CD4-positive, alpha-beta memory T cell (primary cell): Measurements from ENCODE around the gene INF2. TPM values are rescaled to one million over a fixed set of nuclear protein-coding genes. Genes with fewer than 3 reads are reported as not detected.

Source experiments
- CTCF ChIA-PET: fragments of 350-600 bp; sonication (Branson Sonifier 250); formaldehyde crosslinking; loops from one replicate; lab custom pipeline; 2021; ENCODE audit warnings: inconsistent platforms; ENCODE audit not compliant: partially characterized antibody; lab: Charles Lee
- POLR2A ChIA-PET: fragments of 350-600 bp; sonication (Branson Sonifier 250); formaldehyde crosslinking; loops from one replicate; lab custom pipeline; 2021; ENCODE audit not compliant: partially characterized antibody; lab: Charles Lee
- DNase-seq, 5 donors: peaks; one replicate each; pipeline versions ENCODE4 v3.0.0 to v3.0.0-alpha.2; 2020 to 2022; ENCODE audit warnings: mixed read lengths in 1 of 5
- H3K27ac ChIP-seq: one replicate; pipeline ENCODE4 v1.7.0; 2013; ENCODE audit warnings: low read depth, low read length
- H3K27me3 ChIP-seq: 2 replicates; pipeline ENCODE4 v1.7.0; 2013; ENCODE audit warnings: mild to moderate bottlenecking, low read length, moderate library complexity; ENCODE audit not compliant: insufficient read depth
- H3K36me3 ChIP-seq: 2 replicates; pipeline ENCODE4 v1.7.0; 2013; ENCODE audit warnings: mild to moderate bottlenecking, low read length, moderate library complexity; ENCODE audit not compliant: insufficient read depth
- H3K4me1 ChIP-seq: 2 replicates; pipeline ENCODE4 v1.7.0; 2013; ENCODE audit warnings: mild to moderate bottlenecking, low read length, moderate library complexity; ENCODE audit not compliant: insufficient read depth
- H3K4me3 ChIP-seq, 2 donors: one replicate each; pipeline ENCODE4 v1.7.0; 2013; ENCODE audit warnings: low read length in 2 of 2, mild to moderate bottlenecking in 1 of 2
- H3K9me3 ChIP-seq, 2 donors: one replicate each; pipeline ENCODE4 v1.7.0; 2013; ENCODE audit warnings: low read length in 2 of 2, control low read depth in 1 of 2; ENCODE audit not compliant: control insufficient read depth in 1 of 2
- H3K27ac Mint-ChIP-seq, 7 donors: one replicate each; pipeline ENCODE4 v1.8.0; 2020 to 2021; ENCODE audit warnings: mixed read lengths in 7 of 7, mild to moderate bottlenecking in 6 of 7, inconsistent platforms in 3 of 7, moderate library complexity in 3 of 7
- H3K27me3 Mint-ChIP-seq, 2 donors: one replicate each; pipeline ENCODE4 v1.8.0; 2020 to 2021; ENCODE audit warnings: mixed read lengths in 2 of 2
- H3K36me3 Mint-ChIP-seq, 2 donors: one replicate each; pipeline ENCODE4 v1.8.0; 2020 to 2021; ENCODE audit warnings: mixed read lengths in 2 of 2, inconsistent platforms in 1 of 2, mild to moderate bottlenecking in 1 of 2
- H3K4me1 Mint-ChIP-seq, 4 donors: one replicate each; pipeline ENCODE4 v1.8.0; 2020 to 2021; ENCODE audit warnings: mixed read lengths in 4 of 4, mild to moderate bottlenecking in 1 of 4
- H3K4me3 Mint-ChIP-seq, 8 donors: one replicate each; pipeline ENCODE4 v1.8.0; 2020 to 2021; ENCODE audit warnings: mixed read lengths in 8 of 8, mild to moderate bottlenecking in 7 of 8, moderate library complexity in 6 of 8, inconsistent platforms in 3 of 8
- H3K9me3 Mint-ChIP-seq, 8 donors: one replicate each; pipeline ENCODE4 v1.8.0; 2020 to 2021; ENCODE audit warnings: mixed read lengths in 8 of 8, mild to moderate bottlenecking in 5 of 8, inconsistent platforms in 3 of 8, moderate library complexity in 1 of 8
- intact Hi-C: fragments of 100-400 bp; cut with micrococcal nuclease; formaldehyde crosslinking; loops from one replicate; pipeline ENCODE4 v1.15.1; 2023
- polyA plus RNA-seq, 2 donors: library from polyadenylated mRNA; unstranded; fragments of 300-500 nt; fragmentation: Illumina TruSeq; gene quantifications; one replicate each; pipeline ENCODE4 v1.2.3, GENCODE V29; 2021
- total RNA-seq, 2 experiments: library from RNA; stranded (reverse); gene quantifications; one replicate each; pipeline ENCODE4 v1.2.3, GENCODE V29; 2021

Gene INF2
- total and polyA plus RNA-seq, 4 experiments from 2014 or later, result 4.0 to 96.8 (median 52.4) TPM

GRCh38 chr14:104697892-104698583 is 8.6 kb downstream of the INF2 start:
- peak overlapping the region in 4 of 7 donors; percentile 35 to 67 (median 50) for H3K27ac Mint-ChIP-seq
- no peaks in the 10 kb centered on the region for H3K9me3 ChIP-seq
- H3K27me3 ChIP-seq, result no peaks in the 10 kb centered on the region
- H3K4me1 Mint-ChIP-seq, result peaks cover 15 to 32% (median 22%) of the 10 kb centered on the region in 4 donors
- CTCF ChIA-PET, result interaction anchor here (0.5 kb wide), 1 partner anchor 34 kb away, joined by 3 read pairs; no protein-coding TSS in a partner anchor
- intact Hi-C loops, result no loop called here
- no peaks in the 10 kb centered on the region for H3K27me3 Mint-ChIP-seq
- peaks cover 0 to 20% of the 10 kb centered on the region in 2 donors for H3K36me3 Mint-ChIP-seq
- no peak overlapping the region for H3K4me3 ChIP-seq
- peaks cover 34% of the 10 kb centered on the region for H3K4me1 ChIP-seq
- no peaks in the 10 kb centered on the region for H3K36me3 ChIP-seq
- POLR2A ChIA-PET, result interaction anchor here (1.0 to 3.0 kb wide), 3 partner anchors 8 to 43 kb away, joined by 3 to 9 read pairs (median 4); no protein-coding TSS in a partner anchor
- no peak overlapping the region for H3K27ac ChIP-seq
- H3K4me3 Mint-ChIP-seq, result no peak overlapping the region
- no peak for DNase-seq
- no peaks in the 10 kb centered on the region for H3K9me3 Mint-ChIP-seq

DNA sequence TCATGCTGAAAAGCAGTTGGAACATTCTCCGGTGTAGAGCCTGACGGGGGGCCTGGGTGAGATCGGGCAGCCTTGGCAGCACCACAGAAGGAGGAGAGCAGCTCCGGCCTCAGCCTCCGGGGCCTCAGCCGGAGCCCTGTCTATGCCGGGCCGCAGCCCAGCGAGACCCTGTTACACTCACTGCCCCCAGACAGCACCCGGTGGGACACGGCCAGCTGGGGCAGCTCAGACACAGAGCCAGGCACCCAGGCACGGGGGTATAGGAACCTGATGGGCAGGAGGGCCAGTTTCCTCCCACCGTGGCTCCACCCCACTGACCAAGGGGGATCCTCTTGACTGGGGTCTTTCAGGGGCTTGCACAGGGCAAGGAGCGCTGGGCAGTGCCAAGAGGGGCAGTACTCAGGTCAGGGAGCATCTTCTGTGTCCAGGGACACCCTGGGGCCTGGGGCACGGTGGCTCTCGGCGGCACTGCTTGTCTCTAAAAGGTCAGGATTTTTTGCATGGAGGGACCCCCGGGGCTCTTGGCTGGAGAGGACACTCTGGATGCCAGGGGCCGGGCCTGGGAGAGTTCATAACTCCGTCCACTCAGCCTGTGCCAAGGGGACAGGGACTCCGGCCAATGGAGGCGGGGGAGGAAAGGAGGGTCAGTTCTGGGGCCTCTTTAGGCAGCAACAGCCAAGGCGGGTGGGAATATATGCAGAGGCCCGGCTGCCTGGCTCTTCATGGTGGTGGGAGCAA is 9.4 kb downstream of the INF2 start:
- intact Hi-C loops, result no loop called here
- H3K9me3 Mint-ChIP-seq, result no peaks in the 10 kb centered on the region

DNA sequence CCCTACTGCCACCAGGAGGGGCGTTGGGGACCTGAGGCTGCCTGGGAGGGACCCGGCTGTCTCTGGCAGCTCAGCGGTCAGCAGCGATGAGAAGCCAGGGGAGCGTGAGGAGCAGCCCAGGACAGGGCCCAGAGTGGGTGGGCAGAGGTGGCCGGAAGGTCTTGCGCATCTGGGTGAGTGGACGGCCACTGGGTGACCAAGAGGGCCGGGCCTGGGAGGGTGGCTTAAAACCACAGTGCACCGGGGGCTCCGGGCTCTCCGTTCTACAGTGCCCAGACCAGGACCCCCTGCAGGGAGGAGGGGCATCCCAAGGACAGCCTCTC is 10.0 kb downstream of the INF2 start:
- no peaks in the 10 kb centered on the region for H3K36me3 ChIP-seq
- Mint-ChIP-seq H3K4me3 (no peak overlapping the region), H3K27me3 (no peaks in the 10 kb centered on the region), H3K27ac (no peak overlapping the region), H3K36me3 (peaks cover 0 to 30% of the 10 kb centered on the region in 2 donors), H3K9me3 (no peaks in the 10 kb centered on the region), H3K4me1 (peaks cover 12 to 24% (median 16%) of the 10 kb centered on the region in 4 donors)
- ChIA-PET CTCF (no interaction called here), POLR2A (no interaction called here)
- no peaks in the 10 kb centered on the region for H3K27me3 ChIP-seq
- no peak for DNase-seq
- H3K9me3 ChIP-seq, result no peaks in the 10 kb centered on the region
- H3K4me1 ChIP-seq, result peaks cover 20% of the 10 kb centered on the region
- no peak overlapping the region for H3K4me3 ChIP-seq
- intact Hi-C loops, result no loop called here
- no peak overlapping the region for H3K27ac ChIP-seq

More for the DNA sequence above, 9.4 kb downstream of the INF2 start:
- ChIA-PET CTCF (interaction anchor here (0.5 kb wide), 1 partner anchor 35 kb away, joined by 3 read pairs; no protein-coding TSS in a partner anchor), POLR2A (interaction anchor here (1.0 to 1.1 kb wide), 2 partner anchors 33 to 44 kb away, joined by 3 to 4 read pairs; no protein-coding TSS in a partner anchor)
- H3K27me3 ChIP-seq, result no peaks in the 10 kb centered on the region
- peak overlapping the region in 5 of 7 donors; percentile 35 to 67 (median 53) for H3K27ac Mint-ChIP-seq
- no peak overlapping the region for H3K4me3 ChIP-seq
- H3K4me1 Mint-ChIP-seq, result peaks cover 15 to 28% (median 20%) of the 10 kb centered on the region in 4 donors
- no peak overlapping the region for H3K27ac ChIP-seq
- H3K4me3 Mint-ChIP-seq, result no peak overlapping the region
- peaks cover 0 to 26% of the 10 kb centered on the region in 2 donors for H3K36me3 Mint-ChIP-seq
- no peaks in the 10 kb centered on the region for H3K9me3 ChIP-seq
- H3K4me1 ChIP-seq, result peaks cover 26% of the 10 kb centered on the region
- DNase-seq, result no peak
- no peaks in the 10 kb centered on the region for H3K27me3 Mint-ChIP-seq
- no peaks in the 10 kb centered on the region for H3K36me3 ChIP-seq

DNA sequence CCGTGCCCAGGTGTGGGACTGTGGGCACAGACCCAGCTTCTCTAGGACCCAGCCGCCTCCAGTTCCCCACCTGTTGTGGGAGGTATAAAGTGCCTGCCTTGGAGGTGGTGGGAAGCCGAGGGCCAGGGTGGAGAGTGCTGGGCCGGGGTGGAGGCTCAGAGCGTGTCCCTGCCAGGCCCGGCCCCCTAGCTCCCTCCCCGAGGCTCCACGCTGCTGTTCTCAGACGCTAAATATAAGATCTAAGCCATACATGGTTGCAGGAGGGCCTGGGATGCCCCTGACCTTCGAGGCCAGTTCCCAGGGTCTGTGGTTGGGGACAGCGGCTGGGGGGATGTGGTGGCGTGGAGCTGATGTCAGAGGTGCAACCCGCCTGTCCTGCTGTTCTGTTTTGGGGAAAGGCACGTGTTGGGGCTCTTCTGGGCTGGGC is 10.8 kb downstream of the INF2 start:
- Histone ChIP-seq H3K27me3 (no peaks in the 10 kb centered on the region), H3K27ac (no peak overlapping the region), H3K4me1 (peaks cover 12% of the 10 kb centered on the region), H3K4me3 (no peak overlapping the region), H3K36me3 (no peaks in the 10 kb centered on the region), H3K9me3 (no peaks in the 10 kb centered on the region)
- peaks cover 0 to 28% of the 10 kb centered on the region in 2 donors for H3K36me3 Mint-ChIP-seq
- CTCF ChIA-PET, result no interaction called here
- peaks cover 6 to 15% (median 9%) of the 10 kb centered on the region in 4 donors for H3K4me1 Mint-ChIP-seq
- peak overlapping the region in 1 of 7 donors; percentile 42 for H3K27ac Mint-ChIP-seq
- POLR2A ChIA-PET, result no interaction called here
- no peaks in the 10 kb centered on the region for H3K27me3 Mint-ChIP-seq
- H3K9me3 Mint-ChIP-seq, result no peaks in the 10 kb centered on the region
- intact Hi-C loops, result no loop called here
- no peak overlapping the region for H3K4me3 Mint-ChIP-seq
- no peak for DNase-seq

- no peaks in the 10 kb centered on the region for H3K27me3 Mint-ChIP-seq
- no peaks in the 10 kb centered on the region for H3K27me3 ChIP-seq
- POLR2A ChIA-PET, result no interaction called here
- H3K27ac Mint-ChIP-seq, result peak overlapping the region in 3 of 7 donors; percentile 4 to 42 (median 18)
- no peaks in the 10 kb centered on the region for H3K9me3 Mint-ChIP-seq
- H3K27ac ChIP-seq, result no peak overlapping the region
- H3K4me1 Mint-ChIP-seq, result peaks cover 2 to 10% (median 5%) of the 10 kb centered on the region in 4 donors
- intact Hi-C loops, result no loop called here
- H3K4me1 ChIP-seq, result peaks cover 6% of the 10 kb centered on the region
- DNase-seq, result no peak
- H3K9me3 ChIP-seq, result no peaks in the 10 kb centered on the region
- CTCF ChIA-PET, result no interaction called here
- no peak overlapping the region for H3K4me3 ChIP-seq
- H3K36me3 ChIP-seq, result no peaks in the 10 kb centered on the region
- peaks cover 0 to 25% of the 10 kb centered on the region in 2 donors for H3K36me3 Mint-ChIP-seq
- no peak overlapping the region for H3K4me3 Mint-ChIP-seq
These were observed 11.4 kb downstream of the INF2 start for GRCh38 chr14:104700747-104701217.

GRCh38 chr14:104701383-104702076 is 12.1 kb downstream of the INF2 start:
- no peaks in the 10 kb centered on the region for H3K27me3 ChIP-seq
- intact Hi-C loops, result no loop called here
- POLR2A ChIA-PET, result no interaction called here
- H3K4me1 Mint-ChIP-seq, result peaks cover 0 to 4% (median 0%) of the 10 kb centered on the region in 4 donors
- no peak overlapping the region for H3K27ac ChIP-seq
- no peak for DNase-seq
- peaks cover 0 to 23% of the 10 kb centered on the region in 2 donors for H3K36me3 Mint-ChIP-seq
- CTCF ChIA-PET, result no interaction called here
- H3K4me3 Mint-ChIP-seq, result no peak overlapping the region
- no peaks in the 10 kb centered on the region for H3K36me3 ChIP-seq
- H3K27ac Mint-ChIP-seq, result no peak overlapping the region
- no peaks in the 10 kb centered on the region for H3K4me1 ChIP-seq
- H3K9me3 ChIP-seq, result no peaks in the 10 kb centered on the region
- H3K9me3 Mint-ChIP-seq, result no peaks in the 10 kb centered on the region
- H3K27me3 Mint-ChIP-seq, result no peaks in the 10 kb centered on the region
- no peak overlapping the region for H3K4me3 ChIP-seq
